Neural progenitor cell (in vitro differentiated cells): ENCODE measurements around the gene MEF2D. TPM values are rescaled to one million over a fixed set of nuclear protein-coding genes. Genes with fewer than 3 reads are reported as not detected.

Source experiments
- DNase-seq: peaks from one replicate; pipeline ENCODE4 v3.0.0-alpha.2; 2016; ENCODE audit warnings: low spot score
- H2AFZ ChIP-seq: fragments of 200-600 bp; sonication (generic); replicated peaks from 2 replicates; pipeline ENCODE4 v1.6.1; 2016; ENCODE audit warnings: antibody characterized with exemption
- H3F3A ChIP-seq: fragments of 200-600 bp; sonication (generic); 2 replicates; pipeline ENCODE4 v1.6.1; 2016; ENCODE audit warnings: antibody characterized with exemption, low read depth
- H3K27ac ChIP-seq: fragments of 200-600 bp; sonication (generic); 2 replicates; pipeline ENCODE4 v1.5.1; 2016; ENCODE audit warnings: mild to moderate bottlenecking
- H3K27me3 ChIP-seq: fragments of 200-600 bp; sonication (generic); 2 replicates; pipeline ENCODE4 v1.6.1; 2016; ENCODE audit warnings: mild to moderate bottlenecking, moderate library complexity
- H3K36me3 ChIP-seq: fragments of 200-600 bp; sonication (generic); 2 replicates; pipeline ENCODE4 v1.5.1; 2016
- H3K4me1 ChIP-seq: fragments of 200-600 bp; sonication (generic); 2 replicates; pipeline ENCODE4 v1.6.1; 2016; ENCODE audit warnings: mixed run types
- H3K4me2 ChIP-seq: fragments of 200-600 bp; sonication (generic); 2 replicates; pipeline ENCODE4 v1.6.1; 2016
- H3K4me3 ChIP-seq: fragments of 200-600 bp; sonication (generic); 2 replicates; pipeline ENCODE4 v1.5.1; 2016
- H3K79me2 ChIP-seq: fragments of 200-600 bp; sonication (generic); 2 replicates; pipeline ENCODE4 v1.6.1; 2016; ENCODE audit warnings: low read depth
- H3K9ac ChIP-seq: fragments of 200-600 bp; sonication (generic); 2 replicates; pipeline ENCODE4 v1.6.1; 2016
- H3K9me3 ChIP-seq: fragments of 200-600 bp; sonication (generic); 2 replicates; pipeline ENCODE4 v1.5.1; 2016; ENCODE audit warnings: low read depth
- H4K20me1 ChIP-seq: fragments of 200-600 bp; sonication (generic); 2 replicates; pipeline ENCODE4 v1.6.1; 2016; ENCODE audit warnings: low read depth
- H3K27ac Mint-ChIP-seq: 3 replicates; pipeline ENCODE4 v1.8.0; 2021; ENCODE audit warnings: mixed read lengths
- H3K27me3 Mint-ChIP-seq: 2 replicates; pipeline ENCODE4 v1.8.0; 2022; ENCODE audit warnings: low read depth, mild to moderate bottlenecking, inconsistent platforms, moderate library complexity, mixed read lengths; ENCODE audit not compliant: insufficient read depth
- H3K36me3 Mint-ChIP-seq: 3 replicates; pipeline ENCODE4 v1.8.0; 2021; ENCODE audit warnings: mixed read lengths
- H3K4me1 Mint-ChIP-seq: 3 replicates; pipeline ENCODE4 v1.8.0; 2021; ENCODE audit warnings: mixed read lengths
- H3K4me3 Mint-ChIP-seq: 3 replicates; pipeline ENCODE4 v1.8.0; 2021; ENCODE audit warnings: mild to moderate bottlenecking, moderate library complexity, mixed read lengths
- H3K9me3 Mint-ChIP-seq: 3 replicates; pipeline ENCODE4 v1.8.0; 2020; ENCODE audit warnings: mixed read lengths
- CTCF ChIP-seq: fragments of 200-600 bp; sonication (generic); IDR thresholded peaks from 2 replicates; pipeline ENCODE4 v1.5.1; 2017; ENCODE audit warnings: antibody characterized with exemption, mild to moderate bottlenecking
- EZH2 ChIP-seq: fragments of 200-600 bp; sonication (generic); IDR thresholded peaks from 2 replicates; pipeline ENCODE4 v1.6.1; 2017; ENCODE audit warnings: antibody characterized with exemption, mild to moderate bottlenecking, moderate library complexity
- EZH2phosphoT487 ChIP-seq: fragments of 200-600 bp; sonication (generic); IDR thresholded peaks from 2 replicates; pipeline ENCODE4 v1.6.1; 2017; ENCODE audit warnings: antibody characterized with exemption
- total RNA-seq: library from RNA; depleted of rRNA; stranded (reverse); fragments of >200 nt; gene quantifications from 2 replicates; pipeline ENCODE4 v1.2.3, GENCODE V29; 2015; ENCODE audit warnings: low replicate concordance

Gene MEF2D
- total RNA-seq, 1 donor from 2014 or later, result 1.8 TPM

DNA sequence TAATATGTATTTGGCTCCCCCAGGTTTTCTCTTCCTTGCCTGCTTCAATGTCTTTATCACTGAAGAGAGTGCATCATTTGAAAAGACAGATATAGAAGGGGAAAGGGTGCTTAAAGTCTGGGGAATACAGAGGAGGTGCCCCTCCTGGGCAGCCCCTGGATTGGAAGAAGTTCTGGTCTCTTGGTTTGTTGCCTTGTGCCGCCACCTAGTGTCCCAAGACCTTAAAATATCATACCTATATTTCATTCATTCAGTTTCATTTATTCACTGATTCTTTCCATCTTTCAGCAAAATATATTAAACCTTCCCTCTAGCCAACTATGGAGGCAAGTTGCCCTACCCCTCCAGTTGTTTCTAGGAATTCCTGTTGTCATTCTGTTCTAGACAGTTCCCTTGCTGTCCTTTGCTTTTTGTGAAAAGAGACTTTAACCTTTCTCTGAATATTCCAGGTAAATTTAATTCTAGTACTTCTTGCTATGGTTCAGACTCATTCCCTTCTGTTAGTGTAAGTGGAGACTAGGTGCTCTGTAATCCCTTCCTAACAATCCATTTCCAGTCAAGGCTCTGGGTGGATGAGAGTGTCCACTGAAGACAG is 56.1 kb downstream of the MEF2D start:
- Mint-ChIP-seq H3K9me3 (no peaks in the 10 kb centered on the region), H3K4me1 (peaks cover 25% of the 10 kb centered on the region), H3K36me3 (no peaks in the 10 kb centered on the region), H3K27ac (no peak overlapping the region), H3K27me3 (peaks cover 67% of the 10 kb centered on the region), H3K4me3 (no peak overlapping the region)
- DNase-seq, result peak; percentile 83
- H4K20me1 ChIP-seq, result peaks cover 48% of the 10 kb centered on the region
- TF ChIP-seq EZH2, result no peak
- peak; percentile 79 for TF ChIP-seq CTCF
- H3K4me3 ChIP-seq, result no peak overlapping the region
- H3K36me3 ChIP-seq, result no peaks in the 10 kb centered on the region
- H3K9ac ChIP-seq, result no peak overlapping the region
- no peaks in the 10 kb centered on the region for H3K9me3 ChIP-seq
- H3K4me1 ChIP-seq, result peaks cover 15% of the 10 kb centered on the region
- no peak overlapping the region for H3K4me2 ChIP-seq
- no peak overlapping the region for H2AFZ ChIP-seq
- H3K27ac ChIP-seq, result no peak overlapping the region
- H3F3A ChIP-seq, result peaks cover 24% of the 10 kb centered on the region
- H3K79me2 ChIP-seq, result no peaks in the 10 kb centered on the region
- H3K27me3 ChIP-seq, result peaks cover 98% of the 10 kb centered on the region

GRCh38 chr1:156443286-156443685 is 57.3 kb downstream of the MEF2D start:
- peaks cover 71% of the 10 kb centered on the region for H3K27me3 Mint-ChIP-seq
- H3K9me3 Mint-ChIP-seq, result no peaks in the 10 kb centered on the region
- H3K27ac Mint-ChIP-seq, result no peak overlapping the region
- Histone ChIP-seq H3K36me3 (no peaks in the 10 kb centered on the region), H4K20me1 (peaks cover 60% of the 10 kb centered on the region), H3K9me3 (no peaks in the 10 kb centered on the region), H3K4me3 (no peak overlapping the region), H3K79me2 (no peaks in the 10 kb centered on the region), H3K4me1 (peaks cover 25% of the 10 kb centered on the region), H2AFZ (no peak overlapping the region), H3K9ac (no peak overlapping the region), H3K27me3 (peaks cover 98% of the 10 kb centered on the region), H3K4me2 (no peak overlapping the region), H3K27ac (no peak overlapping the region), H3F3A (peaks cover 36% of the 10 kb centered on the region)
- H3K4me1 Mint-ChIP-seq, result peaks cover 35% of the 10 kb centered on the region
- no peaks in the 10 kb centered on the region for H3K36me3 Mint-ChIP-seq
- DNase-seq, result no peak
- no peak overlapping the region for H3K4me3 Mint-ChIP-seq
- TF ChIP-seq EZH2, result no peak
- TF ChIP-seq EZH2phosphoT487, result no peak
- no peak for TF ChIP-seq CTCF

DNA sequence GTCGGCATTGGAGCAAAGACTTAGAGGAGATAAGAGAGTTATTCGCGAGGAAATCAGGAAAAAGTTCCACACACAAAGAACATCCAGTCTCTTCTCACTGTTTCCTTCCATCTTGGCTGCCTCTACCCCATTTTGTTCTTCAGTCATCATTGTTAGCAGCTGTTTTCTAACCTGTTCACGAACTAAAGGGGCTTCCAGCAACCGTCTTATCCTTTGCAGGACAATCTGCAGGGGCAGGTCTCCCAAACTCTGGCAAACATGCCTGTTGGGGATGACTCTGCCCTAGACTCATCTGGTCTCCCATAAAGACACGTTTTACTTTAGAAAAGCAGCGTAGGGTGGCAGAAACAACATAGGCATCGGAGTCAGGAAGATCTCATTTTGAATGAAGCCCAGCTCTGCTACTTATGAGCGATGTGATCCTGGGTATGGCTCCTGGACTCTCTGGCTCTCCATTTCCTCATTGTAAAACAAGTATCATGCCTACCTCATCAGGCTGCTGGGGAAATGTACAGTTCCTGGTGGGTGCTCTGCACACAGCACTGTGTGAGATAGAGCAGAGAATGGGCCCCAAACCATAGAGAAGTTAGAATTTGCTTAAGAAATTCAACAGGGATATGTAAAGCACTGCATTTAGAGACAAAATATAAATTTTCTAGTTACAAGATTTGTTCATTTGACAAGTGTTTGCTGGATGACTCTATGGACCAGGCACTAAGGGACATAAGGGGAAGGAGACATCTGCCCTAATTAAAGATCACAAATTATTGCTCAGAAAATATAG is 59.7 kb downstream of the MEF2D start:
- Histone ChIP-seq H3K4me3 (no peak overlapping the region), H3F3A (peaks cover 50% of the 10 kb centered on the region), H3K27ac (no peak overlapping the region), H3K9me3 (no peaks in the 10 kb centered on the region), H3K36me3 (no peaks in the 10 kb centered on the region), H3K27me3 (peaks cover 98% of the 10 kb centered on the region), H4K20me1 (peaks cover 82% of the 10 kb centered on the region), H3K9ac (no peak overlapping the region), H3K4me1 (peaks cover 25% of the 10 kb centered on the region), H3K79me2 (no peaks in the 10 kb centered on the region), H3K4me2 (peak overlapping the region; percentile 70), H2AFZ (no peak overlapping the region)
- no peaks in the 10 kb centered on the region for H3K36me3 Mint-ChIP-seq
- H3K9me3 Mint-ChIP-seq, result no peaks in the 10 kb centered on the region
- peaks cover 74% of the 10 kb centered on the region for H3K27me3 Mint-ChIP-seq
- DNase-seq, result no peak
- TF ChIP-seq EZH2 (peak; percentile 21), CTCF (no peak)
- peak overlapping the region; percentile 0 for H3K4me3 Mint-ChIP-seq
- peaks cover 44% of the 10 kb centered on the region for H3K4me1 Mint-ChIP-seq
- no peak overlapping the region for H3K27ac Mint-ChIP-seq
